H1 (cell line): ENCODE measurements around the gene SLC6A18. TPM values are rescaled to one million over a fixed set of nuclear protein-coding genes. Genes with fewer than 3 reads are reported as not detected.

Source experiments
- CBX5 ChIP-seq: fragments of 300-800, 300-1000 bp; sonication (generic); IDR thresholded peaks from 2 replicates; pipeline ENCODE4 v1.7.1; 2016; ENCODE audit warnings: antibody characterized with exemption, low read length, low read depth
- CREB1 ChIP-seq: IDR thresholded peaks from 2 replicates; pipeline ENCODE4 v1.6.1; 2012; ENCODE audit warnings: inconsistent platforms
- KDM4A ChIP-seq: IDR thresholded peaks from one replicate; pipeline ENCODE4 v1.7.1; 2012; ENCODE audit warnings: low read depth, mild to moderate bottlenecking, moderate library complexity, low read length, inconsistent platforms; ENCODE audit not compliant: severe bottlenecking
- YY1 ChIP-seq: IDR thresholded peaks from 2 replicates; pipeline ENCODE4 v1.6.1; 2011; ENCODE audit warnings: low read depth, mild to moderate bottlenecking, low read length
- polyA plus RNA-seq, 7 experiments: library from polyadenylated mRNA; depleted of rRNA in 3 of 7; stranded (reverse) in 5 of 7; unstranded in 2 of 7; fragments of >200 nt in 5 of 7; fragments of 200-250 nt in 2 of 7; gene quantifications; 1 replicate in 5 of 7; 2 replicates in 1 of 7; 4 replicates in 1 of 7; pipeline versions ENCODE4 v1.2.1 to v1.2.3, GENCODE V29; 2011 to 2013; ENCODE audit warnings: missing spikeins in 2 of 7, mixed read lengths in 2 of 7
- total RNA-seq: library from RNA; stranded (reverse); fragmentation: NEBNext Ultra II Directional; extraction: Animal tissue kit (Norgen Biotek cat#: 25700); gene quantifications from 2 replicates; pipeline ENCODE4 v1.2.1, GENCODE V29; 2021
- TF ChIP-seq, protein P1 (sequence below): IDR thresholded peaks from 2 replicates; pipeline ENCODE4 v1.6.1; 2011; ENCODE audit warnings: low read length, improper control_type of control experiment
- TF ChIP-seq, protein P2 (sequence below), 3 experiments: IDR thresholded peaks; 1 replicate in 2 of 3; 2 replicates in 1 of 3; pipeline versions ENCODE4 v1.5.1 to v1.6.1; 2011; ENCODE audit warnings: low read length in 3 of 3, mild to moderate bottlenecking in 3 of 3, inconsistent platforms in 2 of 3, low read depth in 1 of 3, moderate library complexity in 1 of 3; ENCODE audit not compliant: insufficient read depth in 1 of 3; ENCODE audit errors: control extremely low read depth in 1 of 3

The SLC6A18 gene
- total and polyA plus RNA-seq, 2 of the 8 experiments (the other 6 are each of a cell fraction or from before 2014, with no cell fraction given) = not detected

- TF ChIP-seq YY1 (no peak), CREB1 (no peak), CBX5 (no peak), KDM4A (no peak)
- TF ChIP-seq, protein P1, sequence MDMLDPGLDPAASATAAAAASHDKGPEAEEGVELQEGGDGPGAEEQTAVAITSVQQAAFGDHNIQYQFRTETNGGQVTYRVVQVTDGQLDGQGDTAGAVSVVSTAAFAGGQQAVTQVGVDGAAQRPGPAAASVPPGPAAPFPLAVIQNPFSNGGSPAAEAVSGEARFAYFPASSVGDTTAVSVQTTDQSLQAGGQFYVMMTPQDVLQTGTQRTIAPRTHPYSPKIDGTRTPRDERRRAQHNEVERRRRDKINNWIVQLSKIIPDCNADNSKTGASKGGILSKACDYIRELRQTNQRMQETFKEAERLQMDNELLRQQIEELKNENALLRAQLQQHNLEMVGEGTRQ = no peak
- TF ChIP-seq, protein P2, sequence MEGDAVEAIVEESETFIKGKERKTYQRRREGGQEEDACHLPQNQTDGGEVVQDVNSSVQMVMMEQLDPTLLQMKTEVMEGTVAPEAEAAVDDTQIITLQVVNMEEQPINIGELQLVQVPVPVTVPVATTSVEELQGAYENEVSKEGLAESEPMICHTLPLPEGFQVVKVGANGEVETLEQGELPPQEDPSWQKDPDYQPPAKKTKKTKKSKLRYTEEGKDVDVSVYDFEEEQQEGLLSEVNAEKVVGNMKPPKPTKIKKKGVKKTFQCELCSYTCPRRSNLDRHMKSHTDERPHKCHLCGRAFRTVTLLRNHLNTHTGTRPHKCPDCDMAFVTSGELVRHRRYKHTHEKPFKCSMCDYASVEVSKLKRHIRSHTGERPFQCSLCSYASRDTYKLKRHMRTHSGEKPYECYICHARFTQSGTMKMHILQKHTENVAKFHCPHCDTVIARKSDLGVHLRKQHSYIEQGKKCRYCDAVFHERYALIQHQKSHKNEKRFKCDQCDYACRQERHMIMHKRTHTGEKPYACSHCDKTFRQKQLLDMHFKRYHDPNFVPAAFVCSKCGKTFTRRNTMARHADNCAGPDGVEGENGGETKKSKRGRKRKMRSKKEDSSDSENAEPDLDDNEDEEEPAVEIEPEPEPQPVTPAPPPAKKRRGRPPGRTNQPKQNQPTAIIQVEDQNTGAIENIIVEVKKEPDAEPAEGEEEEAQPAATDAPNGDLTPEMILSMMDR (IDR thresholded peaks at IDR 0.05; ENCODE audit: control extremely low read depth in 1 of 3, insufficient read depth in 1 of 3, low read depth in 1 of 3, low read length in 3 of 3) = no peak
These were observed 550 bp upstream of the SLC6A18 start (continued) for GRCh38 chr5:1224631-1225030.
